GM20000 (cell line): ENCODE data around the gene ZNF57.
"Not testable (repeated sequence)": the region's sequence is repeated elsewhere in the genome, so short reads cannot be mapped to it uniquely, and the experiment has no call there.

Experiments used
- DNase-seq: peaks from one replicate; pipeline ENCODE4 v3.0.0; 2012; ENCODE audit warnings: low spot score
- TF ChIP-seq, protein P1 (sequence below): IDR thresholded peaks from 2 replicates; pipeline ENCODE4 v1.5.1; 2012; ENCODE audit warnings: mild to moderate bottlenecking, control low read depth; ENCODE audit errors: extremely low read depth, missing control alignments

Gene ZNF57

DNA sequence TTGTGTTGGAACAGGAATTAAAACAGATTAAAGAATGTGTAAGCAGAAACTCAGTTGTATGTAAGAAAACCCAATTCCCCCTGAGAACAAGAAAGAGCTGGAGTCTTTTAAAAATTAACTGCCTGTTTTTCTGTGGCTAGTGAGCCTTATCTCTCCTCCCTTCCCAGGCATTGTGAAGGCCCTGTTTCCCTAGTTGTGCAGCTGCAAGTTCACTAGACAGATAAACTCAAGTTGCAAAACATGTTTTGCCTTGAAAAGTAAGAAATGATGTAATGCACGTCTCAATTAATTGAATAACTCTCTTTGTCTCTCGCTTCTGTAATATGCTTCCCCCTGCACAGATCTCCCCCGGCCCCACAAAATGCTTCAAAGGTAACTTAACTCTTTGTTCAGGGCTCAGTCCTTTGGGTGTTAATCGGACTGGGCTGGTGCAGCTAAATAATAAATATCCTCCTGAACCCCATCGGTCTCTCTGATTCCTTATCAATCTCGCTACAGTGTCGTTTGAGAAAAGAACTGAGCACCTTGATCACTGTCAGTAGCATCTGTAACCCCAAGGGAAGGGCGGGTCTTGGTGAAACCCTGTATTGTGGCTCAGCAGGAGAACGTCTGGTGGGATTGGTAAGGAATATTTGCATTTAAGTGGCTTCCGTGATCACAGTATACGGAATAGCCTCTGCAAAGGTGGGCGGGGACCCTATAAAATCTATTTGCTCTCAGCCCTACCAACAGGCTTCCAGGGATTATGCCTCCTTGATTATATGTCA, 35.2 kb upstream of the ZNF57 start:
- TF ChIP-seq, protein P1, sequence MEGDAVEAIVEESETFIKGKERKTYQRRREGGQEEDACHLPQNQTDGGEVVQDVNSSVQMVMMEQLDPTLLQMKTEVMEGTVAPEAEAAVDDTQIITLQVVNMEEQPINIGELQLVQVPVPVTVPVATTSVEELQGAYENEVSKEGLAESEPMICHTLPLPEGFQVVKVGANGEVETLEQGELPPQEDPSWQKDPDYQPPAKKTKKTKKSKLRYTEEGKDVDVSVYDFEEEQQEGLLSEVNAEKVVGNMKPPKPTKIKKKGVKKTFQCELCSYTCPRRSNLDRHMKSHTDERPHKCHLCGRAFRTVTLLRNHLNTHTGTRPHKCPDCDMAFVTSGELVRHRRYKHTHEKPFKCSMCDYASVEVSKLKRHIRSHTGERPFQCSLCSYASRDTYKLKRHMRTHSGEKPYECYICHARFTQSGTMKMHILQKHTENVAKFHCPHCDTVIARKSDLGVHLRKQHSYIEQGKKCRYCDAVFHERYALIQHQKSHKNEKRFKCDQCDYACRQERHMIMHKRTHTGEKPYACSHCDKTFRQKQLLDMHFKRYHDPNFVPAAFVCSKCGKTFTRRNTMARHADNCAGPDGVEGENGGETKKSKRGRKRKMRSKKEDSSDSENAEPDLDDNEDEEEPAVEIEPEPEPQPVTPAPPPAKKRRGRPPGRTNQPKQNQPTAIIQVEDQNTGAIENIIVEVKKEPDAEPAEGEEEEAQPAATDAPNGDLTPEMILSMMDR: no peak
- DNase-seq: no peak

DNA sequence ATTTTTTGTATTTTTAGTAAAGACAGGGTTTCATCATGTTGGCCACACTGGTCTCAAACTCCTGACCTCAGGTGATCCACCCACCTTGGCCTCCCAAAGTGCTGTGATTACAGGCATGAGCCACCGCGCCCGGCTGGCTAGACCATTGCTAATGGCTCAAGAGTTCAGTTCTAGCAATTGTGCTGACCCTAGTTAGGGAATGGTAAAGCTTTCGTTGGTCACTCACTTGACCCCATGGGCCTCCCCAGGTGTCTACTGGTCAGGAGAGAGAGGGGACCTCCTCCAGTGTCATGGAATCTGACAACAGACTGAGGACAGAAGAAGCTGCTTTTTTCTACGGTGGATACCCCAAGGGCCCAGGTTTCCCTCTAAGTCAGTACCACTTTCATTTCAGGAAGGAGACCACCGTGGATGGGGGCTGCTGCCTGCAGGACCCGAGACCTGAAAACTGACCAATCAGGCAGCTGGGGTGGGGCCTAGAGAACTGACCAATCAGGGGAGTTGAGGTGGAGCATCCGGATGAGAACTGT, 34.2 kb upstream of the ZNF57 start:
- no peak for DNase-seq
- TF ChIP-seq, protein P1: no peak

DNA sequence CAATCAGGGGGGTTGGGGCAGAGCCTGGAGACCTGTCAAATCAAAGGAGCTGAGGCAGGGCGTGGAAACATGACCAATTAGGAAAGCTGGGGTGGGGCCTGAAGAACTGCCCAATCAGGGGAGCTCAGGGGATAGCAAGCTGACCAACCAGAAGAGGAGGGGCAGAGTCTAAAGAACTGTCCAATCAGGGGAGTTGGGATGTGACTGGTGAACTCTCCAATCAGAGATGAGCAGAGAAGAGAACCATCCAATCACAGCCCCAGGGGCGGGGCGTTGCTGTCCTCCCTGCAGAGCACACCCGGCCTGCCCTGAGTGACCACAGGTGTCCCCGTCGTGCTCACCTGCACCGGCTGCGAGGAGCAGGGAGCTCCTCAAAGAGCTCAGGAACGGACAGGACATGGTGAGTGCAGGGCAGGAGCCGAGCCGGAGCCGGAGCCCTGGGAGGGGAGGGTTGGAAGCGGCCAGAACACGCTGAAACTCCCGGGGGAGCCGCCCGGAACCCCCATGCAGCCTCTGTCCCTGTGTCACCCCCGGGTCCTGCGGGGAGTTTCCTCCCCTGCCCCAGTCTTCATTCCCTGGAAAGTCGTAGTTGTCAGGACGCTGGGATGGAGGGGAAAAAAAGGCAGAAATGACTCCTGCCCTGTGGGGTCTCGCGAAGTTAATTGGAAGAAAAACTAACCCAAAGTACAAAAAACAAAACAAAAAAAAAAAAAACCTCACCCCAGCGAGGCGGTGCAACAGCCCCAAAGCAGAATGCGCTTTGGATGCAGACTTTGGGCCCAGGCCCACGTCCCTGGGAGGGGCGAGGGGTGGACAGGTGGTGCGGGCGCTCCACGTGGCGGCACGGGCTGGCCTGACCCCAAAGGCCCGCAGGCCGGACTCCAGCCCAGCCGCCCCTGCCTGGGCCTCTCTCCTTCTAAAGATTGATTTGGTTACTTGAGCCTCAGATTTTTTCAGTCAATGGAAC, 33.4 kb upstream of the ZNF57 start, which contains the start of gene ZNF556:
TSS of gene ZNF556 (plus strand) at position 311 of the 967 bp plus-strand sequence. CDS start at position 398, 87 bp downstream.
- TF ChIP-seq, protein P1: no peak
- DNase-seq: no peak

DNA sequence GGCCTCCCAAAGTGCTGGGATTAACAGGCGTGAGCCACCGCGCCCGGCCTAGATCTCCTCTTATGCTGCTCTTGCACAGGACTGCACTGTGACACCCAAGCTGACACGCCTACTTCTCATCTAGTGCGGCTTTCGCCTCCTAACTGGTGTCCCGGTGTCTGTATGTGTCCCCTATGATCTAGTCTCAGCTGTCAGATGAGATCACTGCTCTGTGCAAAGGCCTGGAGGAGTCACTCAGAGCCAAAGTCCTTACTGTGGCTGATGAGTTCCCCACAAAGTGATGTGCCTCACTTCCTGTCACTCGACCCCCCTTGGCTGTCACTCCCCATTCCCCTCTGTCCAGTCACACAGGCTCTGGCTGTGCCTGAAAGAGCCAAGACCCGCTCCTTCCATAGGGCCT, 31.1 kb upstream of the ZNF57 start:
- TF ChIP-seq, protein P1: no peak
- DNase-seq: no peak

DNA sequence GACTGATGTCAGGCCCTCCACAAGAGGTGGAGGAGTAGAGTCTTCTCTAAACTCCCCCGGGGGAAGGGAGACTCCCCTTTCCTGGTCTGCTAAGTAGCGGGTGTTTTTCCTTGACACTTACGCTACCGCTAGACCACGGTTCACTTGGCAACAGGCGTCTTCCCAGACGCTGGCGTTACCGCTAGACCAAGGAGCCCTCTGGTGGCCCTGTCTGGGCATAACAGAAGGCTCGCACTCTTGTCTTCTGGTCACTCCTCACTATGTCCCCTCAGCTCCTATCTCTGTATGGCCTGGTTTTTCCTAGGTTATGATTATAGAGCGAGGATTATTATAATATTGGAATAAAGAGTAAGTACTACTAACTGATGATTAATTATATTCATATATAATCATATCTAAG, 28.6 kb upstream of the ZNF57 start:
- DNase-seq: not testable (repeated sequence)

DNA sequence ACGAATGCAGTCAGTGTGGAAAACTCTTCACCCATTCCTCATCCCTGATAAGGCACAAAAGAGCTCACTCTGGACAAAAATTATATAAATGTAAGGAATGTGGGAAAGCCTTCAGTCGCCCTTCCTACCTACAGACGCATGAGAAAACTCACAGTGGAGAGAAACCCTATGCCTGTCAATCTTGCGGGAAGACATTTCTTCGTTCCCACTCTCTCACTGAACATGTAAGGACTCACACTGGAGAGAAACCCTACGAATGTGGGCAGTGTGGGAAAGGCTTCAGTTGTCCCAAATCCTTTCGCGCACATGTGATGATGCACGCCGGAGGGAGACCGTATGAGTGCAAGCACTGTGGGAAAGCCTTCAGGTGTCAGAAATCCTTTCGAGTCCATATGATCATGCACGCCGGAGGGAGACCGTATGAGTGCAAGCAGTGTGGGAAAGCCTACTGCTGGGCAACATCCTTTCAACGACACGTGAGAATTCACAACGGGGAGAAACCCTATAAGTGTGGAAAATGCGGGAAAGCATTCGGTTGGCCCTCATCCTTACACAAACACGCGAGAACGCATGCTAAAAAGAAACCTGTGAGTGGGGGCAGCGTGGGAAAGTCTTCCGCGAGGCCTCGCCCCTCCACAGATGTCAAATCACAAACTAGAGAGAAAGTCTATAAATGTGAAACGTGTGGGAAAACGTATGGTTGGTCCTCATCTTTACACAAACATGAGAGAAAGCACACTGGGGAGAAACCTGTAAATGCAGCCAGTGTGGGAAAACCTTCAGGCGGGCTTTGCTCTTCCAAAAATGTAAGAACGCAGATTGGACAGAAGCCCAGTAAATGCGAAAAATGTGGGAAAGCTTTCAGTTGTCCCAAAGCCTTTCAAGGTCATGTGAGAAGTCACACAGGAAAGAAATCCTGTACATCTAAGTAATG, 23.1 kb upstream of the ZNF57 start:
- no peak for DNase-seq
- TF ChIP-seq, protein P1: no peak

DNA sequence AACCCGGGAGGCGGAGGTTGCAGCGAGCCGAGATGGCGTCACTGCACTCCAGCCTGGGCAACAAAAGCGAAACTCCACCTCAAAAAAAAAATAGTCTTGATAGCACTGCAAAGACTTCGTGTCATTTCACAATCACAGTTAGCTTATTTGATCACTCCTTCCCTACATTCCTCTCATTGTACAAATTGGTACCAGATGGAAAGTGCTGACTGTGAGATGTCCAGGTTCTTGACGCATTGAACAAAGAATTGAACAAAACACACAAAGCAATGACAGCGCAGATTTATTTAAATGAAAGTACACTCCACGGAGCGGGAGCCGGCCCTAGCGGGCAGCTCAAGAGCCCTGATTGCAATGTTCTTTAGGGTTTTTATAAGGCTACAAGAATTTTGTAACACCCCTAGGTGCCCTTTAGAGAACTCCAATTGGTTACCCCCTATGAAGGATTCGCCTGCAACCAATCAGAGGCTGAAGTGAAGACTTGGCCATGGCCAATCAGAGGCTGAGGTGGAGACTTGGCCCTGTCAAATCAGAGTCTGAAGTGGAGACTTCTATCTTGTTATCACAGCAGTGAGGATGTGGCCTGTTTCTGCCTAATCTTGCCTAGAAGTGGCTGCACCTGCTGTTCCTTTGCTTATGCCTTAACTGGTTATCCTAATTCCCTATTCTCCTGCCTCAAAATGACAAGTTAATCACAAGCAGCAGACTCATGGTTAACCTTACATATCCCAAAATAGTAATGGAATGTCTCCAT, 16.9 kb upstream of the ZNF57 start:
- TF ChIP-seq, protein P1: no peak
- no peak for DNase-seq
